GM13976 (cell line): Measurements from ENCODE around the gene ZDHHC3.

ENCODE experiments used
- DNase-seq: peaks from one replicate; pipeline ENCODE4 v3.0.0; 2012; ENCODE audit warnings: low spot score
- CTCF ChIP-seq: IDR thresholded peaks from 2 replicates; pipeline ENCODE4 v1.5.1; 2012; ENCODE audit warnings: borderline replicate concordance, mild to moderate bottlenecking; ENCODE audit not compliant: insufficient read depth; ENCODE audit errors: extremely low read depth, missing control alignments, control extremely low read depth
- in situ Hi-C: fragments of 300-500 bp; cut with MboI; formaldehyde crosslinking; loops from one replicate; pipeline ENCODE4 v1.12.0; 2022; ENCODE audit warnings: low sequenced_read_pairs, mixed read lengths, inconsistent platforms; ENCODE audit not compliant: unreplicated experiment

The ZDHHC3 gene

GRCh38 chr3:44926921-44927320, 49.1 kb downstream of the ZDHHC3 start:
- in situ Hi-C loops: no loop called here
- no peak for DNase-seq
- no peak for TF ChIP-seq CTCF

GRCh38 chr3:44926172-44926571, 49.8 kb downstream of the ZDHHC3 start:
- in situ Hi-C loops: no loop called here
- no peak for TF ChIP-seq CTCF
- no peak for DNase-seq

GRCh38 chr3:44924457-44925084, 51.4 kb downstream of the ZDHHC3 start:
- DNase-seq: no peak
- TF ChIP-seq CTCF: no peak
- in situ Hi-C loops: loop anchor here (25.0 kb wide), 1 partner anchor 612 kb away; no protein-coding TSS in a partner anchor

- in situ Hi-C loops: loop anchor here (25.0 kb wide), 1 partner anchor 612 kb away; no protein-coding TSS in a partner anchor
- no peak for DNase-seq
- no peak for TF ChIP-seq CTCF
Observed at GRCh38 chr3:44923632-44924456, 52.1 kb downstream of the ZDHHC3 start.

GRCh38 chr3:44920081-44920480, 55.9 kb downstream of the ZDHHC3 start:
- no peak for TF ChIP-seq CTCF
- no peak for DNase-seq
- in situ Hi-C loops: loop anchor here (25.0 kb wide), 1 partner anchor 608 kb away; no protein-coding TSS in a partner anchor

GRCh38 chr3:44918581-44918980, 57.4 kb downstream of the ZDHHC3 start:
- in situ Hi-C loops: loop anchor here (10.0 to 25.0 kb wide), 2 partner anchors 384 to 606 kb away; no protein-coding TSS in a partner anchor
- TF ChIP-seq CTCF: no peak
- no peak for DNase-seq
